ENCODE measurements around the gene MID2. TPM values are rescaled to one million over a fixed set of nuclear protein-coding genes. Genes with fewer than 3 reads are reported as not detected.
A peak's percentile ranks its signal among the peaks of the same experiment; 100 is the strongest.

The MID2 gene, protein sequence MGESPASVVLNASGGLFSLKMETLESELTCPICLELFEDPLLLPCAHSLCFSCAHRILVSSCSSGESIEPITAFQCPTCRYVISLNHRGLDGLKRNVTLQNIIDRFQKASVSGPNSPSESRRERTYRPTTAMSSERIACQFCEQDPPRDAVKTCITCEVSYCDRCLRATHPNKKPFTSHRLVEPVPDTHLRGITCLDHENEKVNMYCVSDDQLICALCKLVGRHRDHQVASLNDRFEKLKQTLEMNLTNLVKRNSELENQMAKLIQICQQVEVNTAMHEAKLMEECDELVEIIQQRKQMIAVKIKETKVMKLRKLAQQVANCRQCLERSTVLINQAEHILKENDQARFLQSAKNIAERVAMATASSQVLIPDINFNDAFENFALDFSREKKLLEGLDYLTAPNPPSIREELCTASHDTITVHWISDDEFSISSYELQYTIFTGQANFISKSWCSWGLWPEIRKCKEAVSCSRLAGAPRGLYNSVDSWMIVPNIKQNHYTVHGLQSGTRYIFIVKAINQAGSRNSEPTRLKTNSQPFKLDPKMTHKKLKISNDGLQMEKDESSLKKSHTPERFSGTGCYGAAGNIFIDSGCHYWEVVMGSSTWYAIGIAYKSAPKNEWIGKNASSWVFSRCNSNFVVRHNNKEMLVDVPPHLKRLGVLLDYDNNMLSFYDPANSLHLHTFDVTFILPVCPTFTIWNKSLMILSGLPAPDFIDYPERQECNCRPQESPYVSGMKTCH
- total RNA-seq: 8.8 to 10.1 TPM (median 9.4 TPM) in 3 replicates

DNA sequence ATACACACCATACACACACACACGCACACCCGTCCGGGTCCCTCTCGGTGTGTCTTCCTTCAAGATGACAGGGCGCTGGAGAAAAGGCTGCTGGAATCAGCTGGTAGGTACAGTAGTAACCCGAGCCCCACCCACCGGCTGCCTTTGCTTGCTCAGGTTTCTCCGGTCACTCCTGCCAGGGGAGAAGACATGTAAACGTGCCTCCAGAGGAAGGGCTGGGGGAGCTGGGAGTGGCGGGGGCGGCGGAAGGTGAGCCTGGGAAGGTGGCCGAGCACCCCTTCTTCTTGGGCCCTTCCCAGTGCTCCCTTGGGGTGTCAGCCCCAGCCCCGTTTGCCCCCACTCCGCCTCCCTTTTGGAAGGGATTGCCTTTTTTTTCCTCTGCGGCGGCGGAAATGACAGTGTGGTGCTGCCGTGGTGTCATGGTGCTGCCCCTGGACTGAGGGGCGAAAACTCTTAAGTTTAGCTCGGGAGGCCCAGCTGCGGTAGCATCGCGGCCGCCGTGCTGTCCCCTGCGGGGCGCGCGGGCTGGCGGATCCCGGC is at the start of gene MID2:
Gene MID2 (plus strand): TSS at position 169 of the 540 bp plus-strand sequence. CDS start 561 bp downstream, outside the sequence.
- TF ChIP-seq, protein P1, sequence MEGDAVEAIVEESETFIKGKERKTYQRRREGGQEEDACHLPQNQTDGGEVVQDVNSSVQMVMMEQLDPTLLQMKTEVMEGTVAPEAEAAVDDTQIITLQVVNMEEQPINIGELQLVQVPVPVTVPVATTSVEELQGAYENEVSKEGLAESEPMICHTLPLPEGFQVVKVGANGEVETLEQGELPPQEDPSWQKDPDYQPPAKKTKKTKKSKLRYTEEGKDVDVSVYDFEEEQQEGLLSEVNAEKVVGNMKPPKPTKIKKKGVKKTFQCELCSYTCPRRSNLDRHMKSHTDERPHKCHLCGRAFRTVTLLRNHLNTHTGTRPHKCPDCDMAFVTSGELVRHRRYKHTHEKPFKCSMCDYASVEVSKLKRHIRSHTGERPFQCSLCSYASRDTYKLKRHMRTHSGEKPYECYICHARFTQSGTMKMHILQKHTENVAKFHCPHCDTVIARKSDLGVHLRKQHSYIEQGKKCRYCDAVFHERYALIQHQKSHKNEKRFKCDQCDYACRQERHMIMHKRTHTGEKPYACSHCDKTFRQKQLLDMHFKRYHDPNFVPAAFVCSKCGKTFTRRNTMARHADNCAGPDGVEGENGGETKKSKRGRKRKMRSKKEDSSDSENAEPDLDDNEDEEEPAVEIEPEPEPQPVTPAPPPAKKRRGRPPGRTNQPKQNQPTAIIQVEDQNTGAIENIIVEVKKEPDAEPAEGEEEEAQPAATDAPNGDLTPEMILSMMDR (IDR thresholded peaks at IDR 0.05; ENCODE audit: unreplicated experiment): no peak
- no peaks in the 10 kb centered on the region for H3K27me3 Mint-ChIP-seq (ENCODE audit: low read depth)

DNA sequence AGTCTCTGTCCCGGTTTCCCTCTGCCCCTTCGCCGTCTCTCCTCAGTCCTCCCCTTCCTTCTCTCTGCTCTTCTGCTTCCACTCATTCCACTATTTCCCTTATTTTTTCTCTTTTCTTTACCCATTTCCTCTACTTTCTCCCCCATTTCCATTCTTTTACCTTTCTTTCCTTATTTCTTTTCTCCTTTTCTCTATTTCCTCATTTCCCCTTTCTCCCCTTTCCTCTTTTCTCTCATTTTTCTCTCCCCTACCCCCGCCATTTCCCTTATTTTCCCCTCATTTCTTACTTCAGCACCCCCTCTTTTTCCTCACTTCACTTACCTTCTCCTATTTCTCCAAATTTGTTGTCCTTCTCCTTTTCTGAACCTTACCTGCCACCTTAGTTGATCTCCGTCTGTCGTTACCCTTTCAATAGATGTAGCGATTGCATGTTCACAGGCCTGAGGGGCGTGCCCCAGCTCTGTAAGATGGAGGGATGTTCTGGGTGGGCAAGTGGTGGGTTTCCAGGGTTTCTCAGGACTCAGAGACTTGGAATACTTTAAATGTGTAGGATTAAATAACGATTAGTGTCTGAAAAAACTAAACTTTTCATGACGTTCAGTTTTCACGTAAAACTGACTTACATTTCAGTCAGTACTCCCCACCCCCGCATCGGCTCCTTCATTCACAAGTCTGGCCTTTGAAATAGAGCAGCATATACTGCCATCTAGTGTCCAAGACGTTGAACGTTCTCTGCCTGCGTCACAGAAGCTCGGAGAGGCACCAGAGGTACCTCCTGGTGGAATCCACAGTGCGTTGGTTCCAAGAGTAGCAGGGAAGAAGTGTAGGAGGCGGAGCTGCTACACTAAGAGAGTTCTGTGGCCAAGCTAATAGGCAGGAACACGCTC is 48.8 kb upstream of the MID2 start:
- no peaks in the 10 kb centered on the region for H3K9me3 Mint-ChIP-seq
- H3K27me3 Mint-ChIP-seq (ENCODE audit: low read depth): peaks cover 47% of the 10 kb centered on the region
- TF ChIP-seq, protein P1 (IDR thresholded peaks at IDR 0.05; ENCODE audit: unreplicated experiment): peak; percentile 65
- peaks cover 10% of the 10 kb centered on the region for H3K4me1 Mint-ChIP-seq
- H3K27ac Mint-ChIP-seq: no peak overlapping the region
- DNase-seq (ENCODE audit: low spot score in 2 of 2, unreplicated experiment in 2 of 2): peak; percentile 42 to 60
- no peaks in the 10 kb centered on the region for H3K36me3 Mint-ChIP-seq
- peak overlapping the region; percentile 72 for H3K4me3 Mint-ChIP-seq

More for the DNA sequence above, at the start of gene MID2:
- peak within 1 kb of the TSS; percentile 69 for H3K27ac Mint-ChIP-seq
- no peaks in the 10 kb centered on the region for H3K36me3 Mint-ChIP-seq
- peaks cover 21% of the 10 kb centered on the region for H3K9me3 Mint-ChIP-seq
- H3K4me3 Mint-ChIP-seq: peak within 1 kb of the TSS; percentile 72
- DNase-seq (ENCODE audit: low spot score in 2 of 2, unreplicated experiment in 2 of 2): peak in 1 of 2 experiments; percentile 53
- H3K4me1 Mint-ChIP-seq: peaks cover 22% of the 10 kb centered on the region

DNA sequence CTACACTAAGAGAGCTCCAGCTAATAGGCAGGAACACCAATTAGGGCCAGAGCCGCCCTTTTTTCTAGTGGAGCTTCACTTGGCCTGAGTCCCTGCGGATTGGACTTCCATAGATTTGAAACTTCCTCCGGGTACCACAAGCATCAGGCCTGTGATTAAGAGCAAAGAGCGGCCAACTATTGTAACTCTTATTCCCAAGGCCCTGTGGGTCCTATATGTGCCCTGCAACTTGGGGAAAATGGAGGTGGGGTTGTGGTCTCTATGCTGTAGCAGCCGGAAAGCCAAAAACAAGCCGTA is 48.2 kb upstream of the MID2 start, which contains the start of gene NCBP2L:
Gene NCBP2L (plus strand): TSS at position 198 of the 297 bp plus-strand sequence. CDS start 16,488 bp downstream, outside the sequence.
- Mint-ChIP-seq H3K4me1 (peaks cover 10% of the 10 kb centered on the region), H3K27ac (no peak within 1 kb of the TSS), H3K4me3 (peak within 1 kb of the TSS; percentile 72), H3K36me3 (no peaks in the 10 kb centered on the region), H3K9me3 (no peaks in the 10 kb centered on the region), H3K27me3 (ENCODE audit: low read depth) (peaks cover 41% of the 10 kb centered on the region)
- TF ChIP-seq, protein P1 (IDR thresholded peaks at IDR 0.05; ENCODE audit: unreplicated experiment): peak; percentile 25
- no peak for DNase-seq (ENCODE audit: low spot score in 2 of 2, unreplicated experiment in 2 of 2)

DNA sequence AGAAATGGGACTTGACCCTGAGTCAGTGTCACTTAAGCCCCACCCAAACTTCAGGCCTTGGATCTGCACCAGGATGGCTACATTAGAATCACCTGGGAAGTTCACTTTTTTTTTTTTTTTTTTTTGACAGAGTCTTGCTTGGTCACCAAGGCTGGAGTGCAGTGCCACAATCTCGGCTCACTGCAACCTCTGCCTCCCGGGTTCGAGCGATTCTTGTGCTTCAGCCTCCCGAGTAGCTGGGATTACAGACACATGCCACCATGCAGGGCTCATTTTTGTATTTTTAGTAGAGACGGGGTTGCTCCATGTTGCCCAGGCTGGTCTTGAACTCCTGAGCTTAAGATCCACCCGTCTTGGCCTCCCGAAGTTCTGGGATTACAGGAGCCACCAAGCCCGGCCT is 45.1 kb upstream of the MID2 start:
- Mint-ChIP-seq H3K4me1 (peaks cover 10% of the 10 kb centered on the region), H3K4me3 (no peak overlapping the region), H3K27me3 (ENCODE audit: low read depth) (peaks cover 18% of the 10 kb centered on the region), H3K36me3 (no peaks in the 10 kb centered on the region), H3K27ac (no peak overlapping the region), H3K9me3 (no peaks in the 10 kb centered on the region)
- TF ChIP-seq, protein P1 (IDR thresholded peaks at IDR 0.05; ENCODE audit: unreplicated experiment): no peak
- DNase-seq (ENCODE audit: low spot score in 2 of 2, unreplicated experiment in 2 of 2): no peak

DNA sequence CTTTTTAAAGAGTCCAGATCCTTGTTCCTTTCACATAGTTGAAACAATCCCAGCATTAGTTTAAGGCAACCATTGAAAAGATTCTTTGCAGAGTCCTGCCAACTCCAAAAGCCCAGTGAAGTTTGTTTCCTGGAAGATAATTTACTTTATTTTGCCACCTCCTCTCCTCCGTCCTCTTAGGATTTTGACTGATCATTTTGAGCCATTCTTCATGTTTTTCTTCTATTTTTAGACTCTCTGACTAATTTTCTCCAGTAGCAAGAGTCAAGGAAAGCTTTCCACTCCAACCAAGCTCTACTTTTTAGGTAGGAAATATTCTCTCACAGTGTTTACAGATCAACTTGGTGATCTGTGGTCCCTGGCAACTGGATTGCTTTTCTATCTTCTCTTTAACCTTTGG is 37.8 kb upstream of the MID2 start:
- TF ChIP-seq, protein P1 (IDR thresholded peaks at IDR 0.05; ENCODE audit: unreplicated experiment): no peak
- Mint-ChIP-seq H3K27me3 (ENCODE audit: low read depth) (peaks cover 11% of the 10 kb centered on the region), H3K4me1 (no peaks in the 10 kb centered on the region), H3K9me3 (peaks cover 8% of the 10 kb centered on the region), H3K27ac (no peak overlapping the region), H3K4me3 (no peak overlapping the region), H3K36me3 (no peaks in the 10 kb centered on the region)
- no peak for DNase-seq (ENCODE audit: low spot score in 2 of 2, unreplicated experiment in 2 of 2)
